ENCODE results near the gene RBM38. TPM values are rescaled to one million over a fixed set of nuclear protein-coding genes. Genes with fewer than 3 reads are reported as not detected.

Gene RBM38
- total and polyA plus RNA-seq, 8 donors = 16.8 to 29.5 (median 19.9) TPM

GRCh38 chr20:57388953-57389694, 2.1 kb upstream of the RBM38 start:
- peaks cover 6 to 56% of the 10 kb centered on the region in 2 donors for H3K4me1 ChIP-seq
- H3K36me3 ChIP-seq = peaks cover 0 to 5% of the 10 kb centered on the region in 2 donors
- ATAC-seq = peak; percentile 89
- peak; percentile 43 to 94 (median 78) for DNase-seq
- TF ChIP-seq CTCF (IDR thresholded peaks at IDR 0.05) = peak in 1 of 2 donors; percentile 30
- H3K27me3 ChIP-seq = no peaks in the 10 kb centered on the region
- peak overlapping the region; percentile 37 to 73 for H3K27ac ChIP-seq
- H3K4me3 ChIP-seq = peak overlapping the region; percentile 25 to 42
- intact Hi-C loops (cut with DNase I) = loop anchor here in 1 of 2 donors (10.0 kb wide), 1 partner anchor 196 kb away; no protein-coding TSS in a partner anchor
- no peaks in the 10 kb centered on the region for H3K9me3 ChIP-seq

GRCh38 chr20:57389695-57390603, 1.2 kb upstream of the RBM38 start:
- Histone ChIP-seq H3K27ac (peak overlapping the region; percentile 37 to 73), H3K4me1 (peaks cover 6 to 60% of the 10 kb centered on the region in 2 donors), H3K9me3 (no peaks in the 10 kb centered on the region), H3K27me3 (no peaks in the 10 kb centered on the region), H3K4me3 (peak overlapping the region; percentile 25 to 42), H3K36me3 (peaks cover 0 to 13% of the 10 kb centered on the region in 2 donors)
- no peak for ATAC-seq
- no peak for TF ChIP-seq CTCF (IDR thresholded peaks at IDR 0.05)
- DNase-seq = peak in 2 of 4 donors; percentile 53 to 84
- intact Hi-C loops (cut with DNase I) = loop anchor here in 1 of 2 donors (10.0 kb wide), 1 partner anchor 195 kb away; no protein-coding TSS in a partner anchor

- Histone ChIP-seq H3K36me3 (peaks cover 0 to 30% of the 10 kb centered on the region in 2 donors), H3K27ac (peak overlapping the region; percentile 26 to 66), H3K4me3 (peak overlapping the region; percentile 55 to 61), H3K4me1 (peaks cover 13 to 71% of the 10 kb centered on the region in 2 donors), H3K27me3 (no peaks in the 10 kb centered on the region), H3K9me3 (no peaks in the 10 kb centered on the region)
- no peak for TF ChIP-seq CTCF (IDR thresholded peaks at IDR 0.05)
- DNase-seq = peak in 1 of 4 donors; percentile 84
- ATAC-seq = no peak
- intact Hi-C loops (cut with DNase I) = no loop called here
These were observed 474 bp downstream of the RBM38 start for GRCh38 chr20:57391439-57392301.

- DNase-seq = peak in 2 of 4 donors; percentile 69 to 87
- H3K4me3 ChIP-seq = peak overlapping the region; percentile 55 to 61
- H3K36me3 ChIP-seq = peaks cover 0 to 40% of the 10 kb centered on the region in 2 donors
- no peak for TF ChIP-seq CTCF (IDR thresholded peaks at IDR 0.05)
- H3K9me3 ChIP-seq = no peaks in the 10 kb centered on the region
- peaks cover 13 to 81% of the 10 kb centered on the region in 2 donors for H3K4me1 ChIP-seq
- ATAC-seq = no peak
- intact Hi-C loops (cut with DNase I) = no loop called here
- peak overlapping the region; percentile 26 to 60 for H3K27ac ChIP-seq
- no peaks in the 10 kb centered on the region for H3K27me3 ChIP-seq
These were observed 1.5 kb downstream of the RBM38 start for GRCh38 chr20:57392512-57393271.

Data from left lung (tissue), 10 donors.